ENCODE measurements around the gene TACR3.
"Not testable (repeated sequence)": the region's sequence is repeated elsewhere in the genome, so short reads cannot be mapped to it uniquely, and the experiment has no call there.

Gene TACR3

GRCh38 chr4:103720661-103721060, 876 bp upstream of the TACR3 start:
- no peak for TF ChIP-seq CTCF (IDR thresholded peaks at IDR 0.05; ENCODE audit: insufficient read depth, low read length, missing control alignments)
- H3K4me3 ChIP-seq (ENCODE audit: low read depth, low read length): no peak overlapping the region
- POLR2A ChIA-PET: no interaction called here

DNA sequence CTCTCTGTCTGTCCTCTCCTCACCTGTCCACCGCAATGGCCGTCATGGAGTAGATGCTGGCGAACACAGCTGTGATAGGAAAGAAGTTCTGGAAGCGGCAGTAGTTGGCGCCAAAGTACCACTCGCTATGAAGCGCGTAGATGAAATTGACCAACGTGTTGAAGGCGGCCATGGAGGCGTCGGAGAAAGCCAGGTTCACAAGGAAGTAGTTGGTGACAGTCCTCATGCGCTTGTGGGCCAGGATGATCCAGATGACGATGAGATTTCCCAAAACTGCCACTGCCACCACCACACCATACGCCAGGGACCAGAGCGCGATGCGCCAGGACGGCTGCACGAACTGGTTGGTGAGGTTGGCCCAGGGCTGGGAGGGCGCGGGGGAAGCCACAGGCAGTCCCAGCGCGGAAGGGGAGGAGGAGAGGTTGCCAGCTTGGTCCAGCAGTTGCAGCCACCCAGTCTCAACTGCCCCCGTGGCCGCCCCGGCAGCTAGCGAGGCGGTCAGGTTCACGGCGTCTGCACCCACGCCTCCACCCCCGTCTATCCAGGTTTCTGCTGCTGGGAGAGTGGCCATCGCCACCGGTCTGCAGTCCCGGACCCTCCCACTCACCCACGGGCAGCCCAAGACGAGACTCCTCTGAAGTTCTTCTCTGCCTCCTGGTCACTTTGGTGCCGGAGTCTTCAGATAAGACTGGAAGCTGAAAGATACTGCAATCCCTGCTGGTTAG, 518 bp downstream of the TACR3 start:
- ChIA-PET CTCF (no interaction called here), POLR2A (no interaction called here)
- H3K4me3 ChIP-seq (ENCODE audit: low read depth, low read length): no peak overlapping the region
- no peak for TF ChIP-seq CTCF (IDR thresholded peaks at IDR 0.05; ENCODE audit: insufficient read depth, low read length, missing control alignments)
- no peak for DNase-seq (ENCODE audit: low read depth, low spot score)

More at GRCh38 chr4:103720661-103721060, 876 bp upstream of the TACR3 start:
- no peak for DNase-seq (ENCODE audit: low read depth, low spot score)
- CTCF ChIA-PET: no interaction called here

DNA sequence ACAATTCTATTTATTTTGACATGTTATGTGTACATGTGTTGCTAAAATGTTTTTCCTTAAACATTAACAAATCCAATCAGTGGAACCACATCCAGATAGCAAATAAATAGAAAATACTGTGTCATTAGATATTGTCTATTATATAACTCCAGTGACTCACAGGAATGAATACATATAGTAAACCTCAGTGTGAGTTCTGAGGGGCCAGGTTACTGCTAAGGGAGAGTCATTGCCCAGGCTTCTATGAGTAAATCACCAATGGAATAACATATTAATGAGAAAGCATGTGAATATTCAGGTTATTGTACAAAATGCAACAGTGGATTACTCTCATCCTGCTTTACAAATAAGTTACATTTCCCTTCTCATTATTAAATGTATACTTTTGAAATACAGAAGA, 27.2 kb downstream of the TACR3 start:
- ChIA-PET CTCF (no interaction called here), POLR2A (no interaction called here)
- H3K4me3 ChIP-seq (ENCODE audit: low read depth, low read length): no peak overlapping the region
- DNase-seq (ENCODE audit: low read depth, low spot score): no peak
- TF ChIP-seq CTCF (IDR thresholded peaks at IDR 0.05; ENCODE audit: insufficient read depth, low read length, missing control alignments): no peak

GRCh38 chr4:103673983-103674382, 45.8 kb downstream of the TACR3 start:
- H3K4me3 ChIP-seq (ENCODE audit: low read depth, low read length): no peak overlapping the region
- POLR2A ChIA-PET: no interaction called here
- CTCF ChIA-PET: no interaction called here
- TF ChIP-seq CTCF (IDR thresholded peaks at IDR 0.05; ENCODE audit: insufficient read depth, low read length, missing control alignments): no peak
- no peak for DNase-seq (ENCODE audit: low read depth, low spot score)

- POLR2A ChIA-PET; DNase-seq (ENCODE audit: low read depth, low spot score); CTCF ChIA-PET; H3K4me3 ChIP-seq (ENCODE audit: low read depth, low read length): not testable (repeated sequence)
These were observed 53.0 kb downstream of the TACR3 start for GRCh38 chr4:103666764-103667163.

DNA sequence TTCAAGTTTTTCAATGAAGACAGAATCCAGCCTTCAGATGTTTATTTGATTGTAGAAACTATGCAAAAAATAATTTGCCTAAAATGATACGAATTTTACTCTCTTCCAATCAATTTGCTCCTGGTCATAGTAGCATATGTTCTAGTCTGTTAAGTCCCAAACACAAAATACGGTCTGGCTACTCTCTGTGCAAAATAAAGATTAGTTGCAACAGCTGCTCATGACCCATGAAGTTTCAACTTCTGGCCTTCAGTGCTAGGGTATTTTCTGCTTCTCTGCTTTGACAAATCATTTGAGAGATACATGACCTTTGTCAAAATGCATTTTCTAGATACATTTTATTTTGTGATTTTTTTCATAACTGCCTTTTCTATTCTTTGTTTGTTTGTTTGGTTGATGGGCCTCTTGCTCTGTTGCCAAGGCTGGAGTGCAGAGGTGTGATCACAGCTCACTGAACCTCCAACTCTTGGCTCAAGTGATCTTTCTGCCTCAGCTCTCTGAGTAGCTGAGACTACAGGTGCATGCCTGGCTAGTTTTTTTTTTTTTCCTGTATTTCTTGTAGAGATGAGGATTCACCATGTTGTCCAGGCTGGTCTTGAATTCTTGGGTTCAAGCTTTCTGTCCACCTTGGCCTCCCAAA, 55.2 kb downstream of the TACR3 start:
- TF ChIP-seq CTCF (IDR thresholded peaks at IDR 0.05; ENCODE audit: insufficient read depth, low read length, missing control alignments): no peak
- ChIA-PET CTCF (no interaction called here), POLR2A (no interaction called here)
- DNase-seq (ENCODE audit: low read depth, low spot score): no peak
- H3K4me3 ChIP-seq (ENCODE audit: low read depth, low read length): no peak overlapping the region

- no peak for DNase-seq (ENCODE audit: low read depth, low spot score)
- TF ChIP-seq CTCF (IDR thresholded peaks at IDR 0.05; ENCODE audit: insufficient read depth, low read length, missing control alignments): no peak
- ChIA-PET POLR2A (no interaction called here), CTCF (no interaction called here)
- H3K4me3 ChIP-seq (ENCODE audit: low read depth, low read length): no peak overlapping the region
These were observed 71.2 kb downstream of the TACR3 start for GRCh38 chr4:103648541-103648940.
